BLaER1 treated with 17β-estradiol and CSF1 and Interleukin-3, amounts not matched to agents 10 nM and 100 nM (cell line): Measurements from ENCODE around the gene PRDM5.

Experiments
- H3K27ac ChIP-seq, 11 experiments: shearing (Covaris generic); formaldehyde crosslinking; 2 replicates each; pipeline ENCODE4 v1.8.1; 2022
- H3K27me3 ChIP-seq, 11 experiments: shearing (Covaris generic); formaldehyde crosslinking; 2 replicates each; pipeline ENCODE4 v1.8.1; 2022
- H3K36me3 ChIP-seq, 11 experiments: shearing (Covaris generic); formaldehyde crosslinking; 2 replicates each; pipeline ENCODE4 v1.8.1; 2022
- H3K4me1 ChIP-seq, 10 experiments: shearing (Covaris generic); formaldehyde crosslinking; 2 replicates each; pipeline ENCODE4 v1.8.1; 2022
- H3K4me2 ChIP-seq, 11 experiments: shearing (Covaris generic); formaldehyde crosslinking; 2 replicates each; pipeline ENCODE4 v1.8.1; 2022
- H3K4me3 ChIP-seq, 10 experiments: shearing (Covaris generic); formaldehyde crosslinking; 2 replicates each; pipeline ENCODE4 v1.8.1; 2022
- H3K9ac ChIP-seq, 11 experiments: shearing (Covaris generic); formaldehyde crosslinking; 2 replicates each; pipeline ENCODE4 v1.8.1; 2022
- H3K9me3 ChIP-seq, 11 experiments: shearing (Covaris generic); formaldehyde crosslinking; replicated peaks in 1 of 11; 2 replicates each; pipeline ENCODE4 v1.8.1; 2022
- H4K20me1 ChIP-seq, 11 experiments: shearing (Covaris generic); formaldehyde crosslinking; 2 replicates each; pipeline ENCODE4 v1.8.1; 2022
- Cebpa-rat ChIP-seq, 11 experiments: shearing (Covaris generic); IDR thresholded peaks; 2 replicates each; pipeline ENCODE4 v1.8.1; 2022

Gene PRDM5

DNA sequence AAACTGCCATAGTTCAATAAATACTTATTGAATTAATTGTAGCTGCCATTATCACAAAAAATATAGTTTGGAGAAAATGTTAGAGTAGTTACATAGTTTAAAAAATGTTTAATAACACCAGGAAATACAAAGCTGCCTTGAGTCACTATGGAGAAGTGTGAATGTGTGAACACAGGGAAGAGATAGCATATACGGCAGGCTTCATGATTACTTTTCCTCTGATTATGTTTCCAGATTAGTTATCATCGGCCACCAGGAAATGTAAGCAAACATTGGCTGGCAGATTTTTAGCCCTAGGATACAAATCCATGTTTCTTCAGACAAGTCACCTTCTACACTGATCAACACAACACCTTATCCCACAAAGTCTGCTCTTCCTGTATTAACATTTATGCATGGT lies 4.4 kb downstream of the PRDM5 start:
- H3K4me3 ChIP-seq, result no peak overlapping the region
- no peaks in the 10 kb centered on the region for H3K27me3 ChIP-seq
- no peaks in the 10 kb centered on the region for H3K4me1 ChIP-seq
- no peak overlapping the region for H3K27ac ChIP-seq
- peaks cover 14 to 19% (median 16%) of the 10 kb centered on the region in 11 experiments for H3K9me3 ChIP-seq
- TF ChIP-seq Cebpa-rat (IDR thresholded peaks at IDR 0.05), result no peak
- no peaks in the 10 kb centered on the region for H4K20me1 ChIP-seq
- no peaks in the 10 kb centered on the region for H3K36me3 ChIP-seq
- H3K4me2 ChIP-seq, result no peak overlapping the region
- no peak overlapping the region for H3K9ac ChIP-seq

DNA sequence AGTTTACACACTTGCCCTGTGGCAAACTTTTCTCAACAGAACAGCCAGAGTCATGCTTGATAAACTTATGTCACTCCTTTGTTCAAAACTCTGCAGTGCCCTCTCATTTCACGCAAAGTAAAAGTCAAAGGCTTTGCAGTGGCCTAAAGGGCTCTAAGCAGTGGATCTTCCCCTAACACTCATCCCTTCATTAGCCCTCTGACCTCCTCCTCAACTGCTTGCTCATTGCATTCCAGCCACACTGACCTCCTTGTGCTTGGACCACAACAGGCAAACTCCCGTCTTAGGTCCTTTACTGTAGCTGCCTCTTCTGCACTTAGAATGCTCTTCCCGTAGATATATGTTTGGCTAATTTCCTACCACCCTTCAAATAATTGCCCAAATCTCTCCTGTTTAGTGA lies 5.6 kb downstream of the PRDM5 start:
- TF ChIP-seq Cebpa-rat (IDR thresholded peaks at IDR 0.05), result no peak

DNA sequence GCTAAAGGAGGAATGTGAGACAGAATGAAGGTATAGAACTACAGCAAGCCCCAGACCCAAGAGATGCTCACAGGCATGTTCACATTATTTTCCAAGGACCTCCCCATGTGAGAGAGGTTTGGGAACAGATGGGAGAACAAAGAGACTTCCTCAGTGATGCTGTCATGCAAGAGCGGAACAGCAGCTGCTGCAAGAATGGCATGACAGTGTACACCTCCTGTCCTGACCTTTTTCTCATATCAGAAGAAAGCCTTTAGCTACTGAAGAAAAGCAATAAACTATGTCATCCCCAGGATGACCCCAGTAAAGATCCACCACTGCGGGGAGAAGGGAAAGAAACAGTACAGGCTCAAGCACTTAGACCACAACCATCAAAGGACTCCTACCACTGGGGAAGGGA lies 7.2 kb downstream of the PRDM5 start:
- Histone ChIP-seq H3K4me1 (no peaks in the 10 kb centered on the region), H3K4me3 (no peak overlapping the region), H3K9ac (no peak overlapping the region), H3K36me3 (no peaks in the 10 kb centered on the region), H3K9me3 (no peaks in the 10 kb centered on the region), H3K27ac (no peak overlapping the region), H4K20me1 (no peaks in the 10 kb centered on the region), H3K27me3 (no peaks in the 10 kb centered on the region), H3K4me2 (no peak overlapping the region)
- TF ChIP-seq Cebpa-rat (IDR thresholded peaks at IDR 0.05), result no peak

More for the DNA sequence above, 5.6 kb downstream of the PRDM5 start:
- H3K27ac ChIP-seq, result no peak overlapping the region
- no peaks in the 10 kb centered on the region for H4K20me1 ChIP-seq
- H3K36me3 ChIP-seq, result no peaks in the 10 kb centered on the region
- no peak overlapping the region for H3K4me2 ChIP-seq
- peaks cover 3 to 7% (median 4%) of the 10 kb centered on the region in 11 experiments; a peak in 20 of 22 replicates for H3K9me3 ChIP-seq
- no peak overlapping the region for H3K9ac ChIP-seq
- H3K27me3 ChIP-seq, result no peaks in the 10 kb centered on the region
- H3K4me3 ChIP-seq, result no peak overlapping the region
- no peaks in the 10 kb centered on the region for H3K4me1 ChIP-seq

DNA sequence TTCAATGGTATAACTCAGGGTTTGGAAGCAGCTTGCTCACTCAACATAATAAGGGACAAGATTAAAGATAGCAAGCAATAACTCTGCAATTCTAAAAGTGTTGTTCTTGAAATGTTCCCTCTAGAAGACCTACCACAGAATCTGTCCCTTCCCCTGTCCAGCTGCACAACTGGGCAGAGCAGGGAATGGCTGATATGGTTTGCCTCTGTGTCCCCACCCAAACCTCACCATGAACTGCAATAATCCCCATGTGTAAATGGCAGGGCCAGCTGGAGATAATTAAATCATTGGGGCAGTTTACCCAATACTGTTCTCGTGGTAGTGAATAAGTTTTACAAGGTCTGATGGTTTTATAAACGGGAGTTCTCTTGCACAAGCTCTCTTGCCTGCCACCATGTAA lies 19.1 kb downstream of the PRDM5 start:
- no peaks in the 10 kb centered on the region for H3K4me1 ChIP-seq
- no peak for TF ChIP-seq Cebpa-rat (IDR thresholded peaks at IDR 0.05)

DNA sequence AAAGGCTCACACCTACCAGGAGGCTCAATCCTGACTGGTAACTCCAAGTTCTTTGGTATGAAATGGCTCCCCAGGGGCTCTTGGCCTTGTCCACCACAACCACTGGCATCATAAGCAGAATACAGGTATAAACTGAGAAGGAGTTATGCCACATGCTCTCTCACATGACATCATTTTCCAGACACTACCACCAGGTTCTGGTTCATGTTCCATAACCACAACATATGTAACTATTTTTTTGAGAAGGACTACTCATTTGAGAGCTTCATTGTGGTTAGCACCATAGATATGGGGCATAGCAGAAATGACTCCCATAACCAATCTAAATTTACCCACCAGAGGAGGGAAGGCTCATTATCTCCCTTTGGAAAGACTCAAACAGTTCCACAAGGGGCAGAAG lies 19.6 kb downstream of the PRDM5 start:
- TF ChIP-seq Cebpa-rat (IDR thresholded peaks at IDR 0.05), result no peak
- Histone ChIP-seq H3K27ac (no peak overlapping the region), H3K4me1 (no peaks in the 10 kb centered on the region), H4K20me1 (no peaks in the 10 kb centered on the region), H3K36me3 (no peaks in the 10 kb centered on the region), H3K4me3 (no peak overlapping the region), H3K9ac (no peak overlapping the region), H3K9me3 (peaks cover 0 to 4% (median 0%) of the 10 kb centered on the region in 11 experiments; a peak in 1 of 22 replicates), H3K27me3 (no peaks in the 10 kb centered on the region), H3K4me2 (no peak overlapping the region)

More for the DNA sequence above, 19.1 kb downstream of the PRDM5 start:
- H3K9me3 ChIP-seq, result peaks cover 0 to 4% (median 0%) of the 10 kb centered on the region in 11 experiments; a peak in 1 of 22 replicates
- H4K20me1 ChIP-seq, result no peaks in the 10 kb centered on the region
- no peak overlapping the region for H3K9ac ChIP-seq
- H3K4me2 ChIP-seq, result no peak overlapping the region
- H3K27ac ChIP-seq, result no peak overlapping the region
- H3K36me3 ChIP-seq, result no peaks in the 10 kb centered on the region
- no peak overlapping the region for H3K4me3 ChIP-seq
- H3K27me3 ChIP-seq, result no peaks in the 10 kb centered on the region

DNA sequence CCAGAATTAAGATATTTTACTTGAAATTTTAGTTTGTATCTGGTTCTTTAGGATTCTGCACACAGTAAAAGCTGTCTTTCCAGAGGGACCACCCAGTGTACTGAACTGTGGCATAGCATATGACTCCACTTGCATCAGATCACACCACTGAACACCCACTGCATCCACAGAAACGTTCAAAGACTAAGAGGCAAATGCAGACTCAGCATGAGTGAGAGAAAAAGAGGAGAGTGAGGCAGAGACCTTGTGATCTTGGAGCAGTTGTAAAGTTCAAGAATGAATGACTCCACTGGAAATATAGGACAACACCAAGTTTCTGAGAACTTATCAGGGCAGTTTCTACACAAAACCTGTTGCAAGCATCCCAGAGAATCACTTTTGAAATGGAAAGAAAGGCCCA lies 20.8 kb downstream of the PRDM5 start:
- no peak overlapping the region for H3K27ac ChIP-seq
- TF ChIP-seq Cebpa-rat (IDR thresholded peaks at IDR 0.05), result no peak
- no peaks in the 10 kb centered on the region for H3K27me3 ChIP-seq
- H3K4me1 ChIP-seq, result no peaks in the 10 kb centered on the region
- peaks cover 0 to 4% (median 0%) of the 10 kb centered on the region in 11 experiments; a peak in 1 of 22 replicates for H3K9me3 ChIP-seq
- H3K36me3 ChIP-seq, result no peaks in the 10 kb centered on the region
- no peaks in the 10 kb centered on the region for H4K20me1 ChIP-seq
- H3K4me3 ChIP-seq, result no peak overlapping the region
- H3K4me2 ChIP-seq, result no peak overlapping the region
- no peak overlapping the region for H3K9ac ChIP-seq

DNA sequence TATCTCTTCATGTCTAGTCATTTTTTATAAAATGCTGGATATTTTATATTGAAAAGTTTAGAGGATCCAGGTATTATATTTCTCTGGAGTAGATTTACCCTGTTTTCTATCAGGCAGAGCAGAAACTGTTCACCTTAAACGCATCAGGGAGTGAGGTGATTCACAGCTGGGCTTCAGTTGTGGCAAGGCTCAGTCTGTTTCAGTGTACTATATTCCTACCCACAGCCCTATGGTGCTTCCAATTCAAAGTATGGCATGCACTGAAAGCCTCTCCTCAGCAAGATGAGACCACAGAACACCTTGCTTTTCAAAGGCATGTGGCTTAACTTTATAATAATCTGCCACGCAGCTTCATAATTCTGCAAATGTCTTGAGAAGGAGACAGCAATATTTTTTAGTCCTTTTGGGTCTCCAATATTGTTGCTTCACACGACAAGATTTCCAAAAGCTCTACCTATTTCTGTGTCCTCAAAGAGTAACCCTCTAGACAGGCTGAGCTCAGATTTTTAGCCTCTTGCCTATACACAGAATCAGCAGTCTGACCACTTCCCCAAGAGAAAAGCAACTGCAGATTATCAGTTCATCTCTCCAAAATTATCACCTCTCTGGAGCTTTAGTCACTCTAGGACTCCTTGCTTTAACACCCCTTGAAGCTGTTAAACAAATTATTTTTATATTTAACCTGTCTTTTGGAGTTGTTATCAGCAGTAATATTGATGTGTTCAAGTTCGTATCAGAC lies 24.4 kb downstream of the PRDM5 start:
- Histone ChIP-seq H3K4me1 (no peaks in the 10 kb centered on the region), H3K9ac (no peak overlapping the region), H3K4me3 (no peak overlapping the region), H3K9me3 (no peaks in the 10 kb centered on the region), H3K27me3 (no peaks in the 10 kb centered on the region), H3K4me2 (no peak overlapping the region), H3K36me3 (no peaks in the 10 kb centered on the region), H3K27ac (no peak overlapping the region), H4K20me1 (no peaks in the 10 kb centered on the region)
- no peak for TF ChIP-seq Cebpa-rat (IDR thresholded peaks at IDR 0.05)

DNA sequence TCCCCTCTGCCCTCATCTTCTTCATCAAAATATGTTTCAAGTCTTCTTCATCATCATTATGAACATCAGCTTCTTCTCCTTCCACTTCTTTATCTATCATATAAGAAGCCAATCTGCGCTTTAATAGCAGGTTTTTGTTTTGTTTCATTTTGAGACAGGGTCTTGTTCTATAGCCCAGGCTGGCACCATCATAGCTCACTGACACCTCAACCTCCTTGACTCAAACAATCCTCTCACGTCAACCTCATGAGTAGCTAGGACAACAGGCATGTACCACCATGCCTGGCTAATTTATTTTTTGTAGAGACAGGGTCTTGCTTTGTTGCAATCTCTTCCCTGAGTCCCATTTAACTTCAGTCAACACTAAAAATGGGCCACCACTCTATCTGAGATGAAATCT lies 27.0 kb downstream of the PRDM5 start:
- H3K4me1 ChIP-seq, result no peaks in the 10 kb centered on the region
- no peaks in the 10 kb centered on the region for H4K20me1 ChIP-seq
- H3K27me3 ChIP-seq, result no peaks in the 10 kb centered on the region
- H3K9ac ChIP-seq, result no peak overlapping the region
- no peak overlapping the region for H3K4me3 ChIP-seq
- no peak for TF ChIP-seq Cebpa-rat (IDR thresholded peaks at IDR 0.05)
- no peak overlapping the region for H3K4me2 ChIP-seq
- H3K36me3 ChIP-seq, result no peaks in the 10 kb centered on the region
- H3K9me3 ChIP-seq, result peaks cover 0 to 11% (median 0%) of the 10 kb centered on the region in 11 experiments; a peak in 1 of 22 replicates
- H3K27ac ChIP-seq, result no peak overlapping the region

DNA sequence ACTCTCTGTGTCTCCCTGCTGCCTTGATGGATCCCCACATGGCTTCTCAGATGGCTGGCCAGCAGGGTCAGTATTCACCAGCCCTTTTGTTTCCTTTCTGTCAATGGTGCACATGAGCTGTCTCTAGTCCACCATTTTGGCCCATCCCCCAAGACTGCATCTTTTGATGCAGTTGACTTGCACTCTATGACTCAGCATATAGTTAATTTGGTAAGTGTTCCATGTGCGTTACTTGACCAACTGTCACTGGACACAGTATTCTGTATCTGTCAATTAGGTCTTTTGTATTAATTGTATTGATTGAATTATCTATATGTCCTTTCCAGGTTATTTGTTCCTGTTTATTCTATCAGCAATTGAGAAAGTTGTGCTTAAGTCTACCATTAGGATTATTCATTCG lies 29.2 kb downstream of the PRDM5 start:
- TF ChIP-seq Cebpa-rat (IDR thresholded peaks at IDR 0.05), result no peak
- H3K4me3 ChIP-seq, result no peak overlapping the region
- H3K27ac ChIP-seq, result no peak overlapping the region
- H3K36me3 ChIP-seq, result no peaks in the 10 kb centered on the region
- no peak overlapping the region for H3K9ac ChIP-seq
- H3K9me3 ChIP-seq, result peaks cover 0 to 11% (median 0%) of the 10 kb centered on the region in 11 experiments; a peak in 3 of 22 replicates
- H3K4me1 ChIP-seq, result no peaks in the 10 kb centered on the region
- H3K4me2 ChIP-seq, result no peak overlapping the region
- no peaks in the 10 kb centered on the region for H4K20me1 ChIP-seq
- H3K27me3 ChIP-seq, result no peaks in the 10 kb centered on the region

DNA sequence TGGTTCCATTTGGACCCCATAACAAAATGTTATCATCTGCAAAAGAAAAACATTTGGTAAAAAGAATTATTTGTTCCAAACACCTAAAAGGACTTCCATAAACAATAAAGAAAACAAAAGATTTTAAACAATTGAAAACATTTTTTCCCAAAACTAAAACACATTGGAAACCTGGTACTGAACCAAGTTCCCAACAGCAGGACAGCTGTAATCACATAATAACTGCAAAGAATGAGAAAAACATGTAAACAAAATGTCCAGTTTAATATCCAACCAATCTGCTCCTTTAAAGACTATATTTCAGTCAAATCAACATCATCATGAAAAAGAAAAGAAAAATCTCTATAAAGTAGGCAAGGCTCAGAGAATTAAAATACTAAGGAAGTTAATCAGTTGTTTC lies 36.3 kb downstream of the PRDM5 start:
- Histone ChIP-seq H3K4me3 (no peak overlapping the region), H3K27me3 (no peaks in the 10 kb centered on the region), H3K9ac (no peak overlapping the region), H3K36me3 (no peaks in the 10 kb centered on the region), H4K20me1 (no peaks in the 10 kb centered on the region), H3K4me2 (no peak overlapping the region), H3K27ac (no peak overlapping the region), H3K9me3 (peaks cover 0 to 4% (median 0%) of the 10 kb centered on the region in 11 experiments; a peak in 2 of 22 replicates), H3K4me1 (no peaks in the 10 kb centered on the region)
- no peak for TF ChIP-seq Cebpa-rat (IDR thresholded peaks at IDR 0.05)
